GM19324 (cell line): Measurements from ENCODE around the gene TEX35.

Experiments used
- ATAC-seq: cut with Tn5 transposase; IDR thresholded peaks from one replicate; pipeline ENCODE4 v1.9.1; 2021; ENCODE audit warnings: mild to moderate bottlenecking, moderate library complexity; ENCODE audit not compliant: unreplicated experiment, low FRiP score

TEX35 gene

DNA sequence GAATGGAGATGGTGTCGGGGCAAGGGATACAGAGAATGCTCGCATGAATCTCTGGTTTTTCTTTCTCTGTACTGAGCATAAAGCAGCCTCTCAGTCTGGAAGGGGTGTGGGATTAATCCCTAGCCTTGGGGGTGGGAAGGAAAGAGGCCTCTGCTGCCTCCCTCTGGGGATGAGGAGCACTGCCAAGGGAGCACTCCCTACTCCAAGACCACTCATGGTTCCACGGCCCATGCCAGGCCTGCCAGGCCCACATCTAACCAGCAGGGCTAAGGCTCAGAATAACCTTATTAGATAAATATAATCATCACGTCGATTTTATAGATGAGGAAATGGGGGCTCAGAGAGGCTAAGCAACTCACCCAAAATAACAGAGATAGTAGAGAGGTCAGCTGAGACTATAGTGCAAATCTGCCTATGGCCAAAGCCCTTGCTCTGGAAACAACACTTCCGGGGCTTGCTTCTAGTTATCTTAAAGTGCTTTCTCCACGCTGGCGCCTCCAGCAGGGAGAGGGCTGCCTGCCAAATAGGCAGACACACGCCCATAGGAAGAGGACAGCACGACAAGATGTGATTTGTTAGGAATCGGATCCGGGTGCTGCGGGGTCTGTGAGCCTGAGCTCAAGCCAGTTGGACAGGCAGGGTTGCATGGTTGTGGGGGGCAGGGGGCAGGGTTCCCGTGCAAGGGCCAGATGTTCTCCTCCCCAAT lies 522 bp downstream of the TEX35 start:
- no peak for ATAC-seq

DNA sequence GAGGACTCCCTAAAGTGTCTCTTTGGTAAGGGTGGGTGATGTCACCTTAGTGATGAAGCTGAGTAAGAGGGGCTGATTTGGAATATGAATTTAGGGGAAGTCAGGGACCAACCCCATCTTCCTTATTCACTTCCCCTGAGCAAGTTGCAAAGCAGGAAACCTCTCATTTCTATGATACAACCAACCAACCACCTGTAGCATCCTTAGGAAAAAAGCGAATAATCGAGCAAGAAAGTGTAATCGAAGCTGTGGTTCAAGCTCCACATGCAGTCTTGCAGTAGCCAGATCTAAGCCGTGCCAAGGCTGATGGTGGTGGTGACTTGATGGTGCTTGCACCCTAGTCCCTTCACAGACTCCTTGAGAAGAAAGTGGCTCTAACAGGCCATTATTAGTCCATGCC lies 3.2 kb downstream of the TEX35 start:
- ATAC-seq, result no peak

DNA sequence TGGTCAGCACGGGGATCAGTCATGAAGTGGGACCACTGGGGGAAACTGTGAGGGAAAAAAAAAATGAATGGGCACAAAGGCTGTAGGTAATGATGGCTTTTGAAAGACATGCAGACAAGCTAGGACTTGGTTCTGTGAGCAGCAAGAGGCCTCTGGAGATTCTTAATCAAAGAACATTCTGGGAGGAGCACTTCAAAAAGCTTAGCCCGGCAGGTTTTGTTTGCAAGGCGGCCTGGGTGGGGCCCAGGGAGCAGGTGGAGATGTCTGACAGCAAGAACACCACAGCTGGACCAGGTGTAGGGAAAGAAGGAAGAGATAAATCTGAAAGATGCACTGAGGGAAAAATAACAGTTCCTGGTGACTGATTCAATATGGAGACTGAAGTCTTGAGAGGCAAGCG lies 6.0 kb downstream of the TEX35 start:
- ATAC-seq, result no peak

DNA sequence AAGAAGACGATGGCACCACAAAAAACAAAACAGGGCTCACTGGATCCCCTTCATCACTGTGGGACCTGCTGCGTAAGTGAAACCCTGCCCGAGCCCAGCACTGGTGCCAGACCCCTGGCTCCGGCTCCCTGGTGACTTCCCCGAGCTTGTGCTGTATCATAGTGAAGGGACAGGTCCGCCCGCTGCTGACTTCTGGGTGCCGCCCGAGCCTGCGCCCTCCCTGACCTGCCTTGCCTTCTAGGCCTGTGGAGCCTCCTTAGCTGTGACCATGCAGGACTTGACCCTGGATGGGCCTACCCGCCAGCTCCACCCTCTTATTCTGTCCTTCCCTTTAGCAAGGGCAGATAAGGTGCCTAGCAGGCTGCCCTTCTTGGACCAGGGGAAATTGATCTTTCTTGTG lies 7.9 kb downstream of the TEX35 start:
- ATAC-seq, result no peak

DNA sequence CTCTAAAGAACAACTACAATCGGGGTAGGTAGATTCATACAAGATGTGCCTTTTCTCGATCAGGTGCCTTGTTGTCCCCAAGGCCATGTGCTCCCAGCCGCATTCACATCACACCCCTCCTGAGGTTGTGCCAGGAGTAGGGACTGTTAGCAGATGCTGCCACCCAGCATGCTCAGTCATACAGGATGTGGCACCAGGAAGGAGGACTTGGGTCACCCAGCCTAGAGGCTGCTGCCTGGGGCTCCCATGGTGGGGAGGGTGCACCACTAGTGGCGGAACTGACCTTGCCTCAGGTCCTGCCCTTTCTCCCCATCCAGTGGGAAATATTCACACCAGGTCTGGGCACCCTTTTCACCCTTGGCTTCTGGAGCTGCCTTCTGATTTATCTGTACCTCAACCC lies 8.3 kb downstream of the TEX35 start:
- no peak for ATAC-seq

DNA sequence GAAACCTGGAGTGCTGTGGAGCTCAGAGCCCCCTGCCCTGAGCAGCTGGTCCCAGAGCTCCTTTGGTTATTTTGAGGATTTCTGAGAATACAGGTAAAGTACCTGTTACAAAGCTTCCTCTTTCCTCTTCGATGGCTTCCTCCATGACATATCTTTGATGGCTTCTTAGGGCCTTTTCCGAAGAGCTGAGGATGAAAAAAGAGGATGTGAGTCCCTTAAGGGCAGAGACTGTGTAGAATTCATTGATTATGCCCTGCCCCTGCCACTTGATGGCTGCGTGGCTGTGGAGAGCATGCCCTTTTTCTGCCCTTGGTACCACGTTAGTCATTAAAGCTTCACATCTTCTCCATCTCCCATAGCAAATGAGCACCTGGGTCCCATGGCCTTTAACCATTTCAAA lies 14.2 kb downstream of the TEX35 start:
- no peak for ATAC-seq

DNA sequence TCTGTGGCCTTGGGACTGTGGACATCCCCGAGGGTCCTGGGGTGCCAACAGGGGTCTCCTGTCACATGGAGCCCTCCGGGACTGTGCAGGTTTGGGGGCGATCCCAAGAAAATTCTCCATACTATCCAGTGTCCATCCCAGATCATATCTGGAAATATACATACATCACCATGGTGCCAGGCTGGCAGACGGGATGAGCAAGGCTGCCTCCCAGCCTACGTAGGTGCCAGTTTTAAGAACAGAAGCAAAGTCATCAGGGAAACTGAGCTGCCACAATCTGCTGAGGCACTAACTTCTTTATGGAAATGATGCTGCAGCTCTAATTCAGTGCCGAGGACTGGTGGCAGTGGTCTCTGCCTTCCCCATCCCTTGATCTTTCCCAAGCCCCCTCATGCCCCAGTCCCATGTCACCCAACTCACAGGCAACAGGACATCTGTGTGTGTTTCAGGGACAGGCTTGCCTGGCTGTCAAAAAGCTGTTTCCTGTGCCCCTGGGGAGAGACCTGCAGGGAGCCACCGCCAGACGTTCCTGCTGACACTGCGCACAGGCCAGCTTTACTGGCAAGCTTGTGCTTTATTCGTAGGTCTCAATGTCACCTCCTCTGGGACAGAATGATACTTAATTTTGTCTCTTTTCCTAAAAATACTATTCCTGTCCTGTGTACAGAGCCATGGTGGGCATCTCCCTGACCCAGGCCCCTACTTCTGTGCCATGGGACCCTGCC lies 15.5 kb downstream of the TEX35 start:
- no peak for ATAC-seq

DNA sequence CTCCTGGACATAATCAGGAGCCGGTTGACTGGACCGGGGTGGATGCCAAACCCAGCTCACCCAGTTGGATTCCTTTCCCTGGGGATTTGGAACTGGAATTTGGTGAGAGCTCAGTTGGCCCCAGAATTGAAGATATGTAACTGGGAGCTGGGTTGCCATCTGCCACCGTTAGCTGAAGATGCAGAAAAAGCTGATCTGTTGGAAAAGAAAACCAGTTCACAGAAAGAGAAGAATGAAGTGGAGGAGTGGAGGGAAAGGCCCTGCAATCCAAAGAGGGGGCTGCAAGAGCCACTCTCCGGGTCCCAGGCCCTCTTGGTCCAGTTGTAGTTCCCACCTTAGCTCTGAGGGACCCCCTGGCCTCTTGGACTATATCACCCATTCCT lies 16.0 kb downstream of the TEX35 start:
- no peak for ATAC-seq

DNA sequence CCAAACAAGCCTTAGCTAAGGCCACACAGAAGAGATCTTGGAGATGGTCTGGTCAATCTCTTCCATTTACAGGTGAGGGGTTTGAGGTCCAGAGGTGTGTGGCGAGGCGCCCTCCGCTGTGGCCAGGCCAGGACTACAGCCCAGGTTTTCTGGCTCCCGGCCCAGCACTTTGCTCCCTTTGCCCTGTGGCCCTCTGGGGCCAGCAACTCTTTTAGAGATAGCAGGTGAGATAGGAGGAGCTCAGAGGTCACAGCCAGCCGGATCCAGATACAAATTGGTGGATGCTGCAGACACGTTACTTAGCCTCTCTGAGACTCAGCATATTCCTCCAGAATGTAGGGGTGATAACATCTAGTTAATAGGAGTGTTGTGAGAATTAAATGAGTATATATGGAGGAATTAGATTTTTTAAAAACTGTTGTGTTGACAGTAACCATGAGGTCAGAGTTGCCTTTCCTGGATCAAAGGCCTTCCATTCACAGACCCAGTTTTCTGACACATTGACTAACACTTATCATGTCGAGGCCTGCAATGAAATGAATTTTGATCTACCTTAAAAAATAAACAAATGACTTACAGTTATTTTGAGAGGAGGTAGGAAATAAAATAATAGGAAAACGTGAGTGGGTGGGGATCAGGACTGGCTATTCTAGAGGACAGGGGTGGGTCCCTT lies 16.6 kb downstream of the TEX35 start:
- ATAC-seq, result no peak

DNA sequence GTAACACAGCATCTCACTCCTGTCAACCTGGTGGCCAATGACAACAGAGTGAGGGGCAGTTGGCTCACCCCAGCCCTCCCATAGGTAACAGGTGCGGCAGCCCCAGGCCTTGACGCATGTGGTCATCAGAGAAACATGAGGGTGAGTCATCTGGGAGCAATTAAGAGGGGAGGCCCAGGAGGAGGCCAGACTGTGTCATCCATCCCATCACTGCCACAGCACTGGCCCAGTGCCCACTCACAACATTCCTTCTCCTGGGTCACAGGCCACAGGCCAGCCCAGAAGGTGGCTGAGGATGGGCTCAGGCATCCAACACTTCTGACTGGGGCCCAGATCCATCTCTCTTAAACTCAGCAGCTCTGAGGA lies 17.1 kb downstream of the TEX35 start:
- no peak for ATAC-seq

DNA sequence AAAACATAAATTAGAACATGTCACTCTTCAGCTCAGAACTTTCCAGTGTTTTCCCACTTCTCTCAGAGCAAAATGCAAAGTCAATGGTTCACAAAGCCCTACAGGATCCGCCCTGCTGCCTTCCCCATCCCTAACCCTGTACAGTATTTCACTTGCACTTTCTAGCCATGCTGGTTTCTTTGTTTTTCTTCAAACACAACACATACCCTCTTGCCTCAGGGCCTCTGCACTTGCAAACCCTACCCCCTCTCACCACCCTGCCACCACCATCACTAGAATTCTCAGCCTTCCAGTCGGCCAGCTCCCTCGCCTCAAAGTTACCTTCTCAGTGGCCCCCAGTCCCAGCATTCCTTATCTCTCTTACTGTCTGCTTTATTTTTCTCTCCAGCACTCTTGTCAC lies 17.6 kb downstream of the TEX35 start:
- no peak for ATAC-seq

DNA sequence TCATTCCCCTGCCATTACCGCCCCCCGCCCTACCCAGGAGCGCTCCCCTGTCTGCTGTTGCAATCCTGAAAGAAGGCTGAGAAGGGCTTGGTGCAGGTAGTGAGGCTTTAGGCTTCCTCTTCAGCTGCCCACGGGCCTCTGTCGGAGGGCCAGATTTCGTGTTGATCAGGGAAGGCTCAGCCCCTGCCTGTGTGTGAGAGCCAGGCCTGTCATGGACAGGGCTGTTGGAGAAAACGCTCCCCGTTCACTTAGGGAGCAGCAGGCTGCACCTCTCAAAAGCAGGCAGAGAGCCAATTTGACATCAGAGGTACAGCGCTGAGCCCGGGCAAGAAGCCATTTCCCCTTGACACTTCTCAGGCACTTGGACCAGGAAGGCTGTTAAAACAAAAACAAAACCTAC lies 19.0 kb downstream of the TEX35 start:
- no peak for ATAC-seq

DNA sequence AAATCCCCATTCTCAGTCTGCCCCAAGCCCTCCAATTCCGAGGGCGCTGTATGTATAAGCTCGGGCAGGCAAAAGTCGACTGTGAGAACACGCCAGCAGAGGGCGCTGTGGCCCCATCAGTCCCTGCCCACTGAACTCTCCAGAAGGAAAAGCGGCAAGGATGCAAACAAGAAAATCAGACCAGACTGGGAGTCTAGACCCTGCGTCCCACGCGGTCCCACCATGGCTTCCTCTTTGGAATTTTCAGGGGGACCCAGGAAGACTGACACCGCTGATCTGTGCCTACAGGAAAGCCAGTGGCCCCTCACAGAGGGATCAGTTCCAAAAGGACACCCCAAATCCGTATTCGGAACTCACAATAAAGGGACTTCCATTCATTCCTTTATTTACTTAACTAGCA lies 19.5 kb downstream of the TEX35 start:
- ATAC-seq, result peak; percentile 67

DNA sequence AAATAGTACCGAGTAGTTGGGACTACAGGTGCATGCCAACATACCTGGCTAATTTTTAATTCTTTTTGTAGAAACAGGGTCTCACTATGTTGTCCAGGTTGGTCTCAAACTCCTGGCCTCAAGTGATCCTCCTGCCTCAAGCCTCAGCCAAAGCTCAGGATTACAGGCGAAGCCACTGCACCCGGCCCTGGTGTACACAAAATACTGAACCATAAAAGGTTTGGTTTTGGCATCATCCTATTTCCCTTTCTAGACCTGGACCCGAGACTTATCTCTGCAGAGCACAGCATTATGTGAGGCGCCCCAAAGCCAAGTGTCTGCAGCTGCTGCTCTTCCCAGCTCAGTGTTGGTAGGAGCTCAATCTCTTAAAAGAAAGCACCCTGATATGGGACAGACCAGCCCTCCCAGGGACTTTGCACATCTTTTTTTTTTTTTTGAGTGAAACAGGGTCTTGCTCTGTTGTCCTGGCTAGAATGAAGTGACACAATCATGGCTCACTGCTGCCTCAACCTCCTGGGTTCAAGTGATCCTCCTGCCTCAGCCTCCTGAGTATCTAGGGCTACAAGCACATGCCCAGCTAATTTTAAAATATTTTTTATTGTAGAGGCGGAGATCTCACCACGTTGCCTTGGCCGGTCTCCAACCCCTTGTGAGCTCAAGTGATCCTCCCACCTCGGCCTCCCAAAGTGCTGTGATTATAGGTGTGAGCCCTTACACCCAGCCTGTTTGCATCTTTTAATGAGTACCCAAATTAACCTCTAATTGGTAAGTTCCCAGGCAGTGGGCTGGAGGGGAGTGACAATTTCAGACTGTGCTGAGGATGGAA lies 20.4 kb downstream of the TEX35 start:
- no peak for ATAC-seq

DNA sequence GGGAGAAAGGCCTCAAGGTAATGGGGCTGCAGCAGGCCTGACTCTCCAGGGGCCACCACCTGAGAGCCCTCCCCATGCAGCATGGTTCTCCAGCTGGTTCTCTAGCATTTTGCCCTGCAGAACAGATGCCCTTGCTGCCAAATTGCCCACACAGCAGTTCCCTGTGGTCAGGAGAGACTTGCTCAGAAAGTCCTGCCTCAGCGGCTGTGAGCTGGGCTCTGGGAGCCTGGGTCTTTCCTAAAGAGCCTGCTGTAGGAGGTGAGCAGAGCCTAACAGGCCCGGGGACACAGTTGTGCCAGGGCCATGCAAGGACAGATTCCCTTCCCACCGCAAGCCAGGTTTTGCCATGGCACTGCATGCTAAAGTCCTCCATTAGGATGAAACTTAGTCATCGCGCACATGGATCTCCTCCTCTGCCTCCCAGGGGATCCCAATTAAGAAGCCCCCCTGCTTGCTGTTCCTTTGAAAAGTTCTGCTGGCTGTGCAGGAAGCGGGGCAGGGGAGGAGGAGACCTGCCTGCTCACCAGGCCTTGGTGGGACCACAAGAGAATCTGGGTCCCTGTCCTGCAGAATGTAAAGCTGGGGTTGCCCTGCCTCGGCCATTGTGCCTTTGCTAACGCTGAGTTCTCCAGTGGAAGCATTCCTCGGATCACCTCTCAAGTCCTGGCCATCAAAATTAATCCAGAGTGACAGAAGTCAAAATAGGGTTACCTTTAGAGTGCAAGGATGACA lies 21.4 kb downstream of the TEX35 start:
- ATAC-seq, result no peak

DNA sequence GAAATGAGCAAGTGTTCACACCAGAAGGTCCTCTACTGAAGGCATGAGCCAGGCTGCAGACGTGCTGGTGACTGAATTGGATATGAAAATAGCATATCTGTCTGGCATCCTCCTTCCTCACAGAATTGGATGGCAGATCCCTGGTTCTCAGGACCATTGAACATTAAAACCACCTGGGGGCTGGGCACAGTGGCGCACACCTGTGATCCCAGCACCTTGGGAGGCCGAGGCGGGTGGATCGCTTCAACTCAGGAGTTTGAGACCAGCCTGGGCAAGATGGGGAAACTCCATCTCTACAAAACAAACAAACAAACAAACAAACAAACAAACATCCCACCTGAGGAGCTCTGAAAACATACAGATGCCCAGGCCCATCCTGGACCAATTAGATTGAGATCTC lies 23.4 kb downstream of the TEX35 start:
- no peak for ATAC-seq

DNA sequence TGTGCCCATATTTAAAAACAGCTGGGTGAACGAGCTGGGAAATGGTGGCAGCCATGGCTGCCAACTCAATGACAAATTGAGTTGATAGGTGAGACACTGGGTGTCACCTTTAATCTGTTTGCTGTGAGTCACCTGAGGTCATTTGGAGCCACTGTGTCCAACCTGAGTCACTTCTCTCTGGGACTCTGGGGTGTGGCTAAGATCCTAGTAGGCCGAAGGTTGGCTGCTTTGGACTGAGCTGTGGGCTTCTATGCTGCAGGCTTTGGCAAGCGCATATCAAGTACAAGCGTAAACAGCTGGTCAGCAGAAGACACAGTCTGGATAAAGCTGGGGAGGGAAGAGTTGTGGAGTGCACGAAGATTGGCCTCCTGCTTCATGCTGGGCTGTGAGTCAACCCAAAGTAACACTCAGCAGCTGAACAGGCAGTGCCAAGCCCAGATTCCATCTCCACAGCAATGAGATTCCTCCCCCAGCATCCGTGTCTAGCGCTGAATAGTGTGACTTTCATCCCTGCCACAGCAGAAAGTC lies 24.0 kb downstream of the TEX35 start:
- no peak for ATAC-seq

DNA sequence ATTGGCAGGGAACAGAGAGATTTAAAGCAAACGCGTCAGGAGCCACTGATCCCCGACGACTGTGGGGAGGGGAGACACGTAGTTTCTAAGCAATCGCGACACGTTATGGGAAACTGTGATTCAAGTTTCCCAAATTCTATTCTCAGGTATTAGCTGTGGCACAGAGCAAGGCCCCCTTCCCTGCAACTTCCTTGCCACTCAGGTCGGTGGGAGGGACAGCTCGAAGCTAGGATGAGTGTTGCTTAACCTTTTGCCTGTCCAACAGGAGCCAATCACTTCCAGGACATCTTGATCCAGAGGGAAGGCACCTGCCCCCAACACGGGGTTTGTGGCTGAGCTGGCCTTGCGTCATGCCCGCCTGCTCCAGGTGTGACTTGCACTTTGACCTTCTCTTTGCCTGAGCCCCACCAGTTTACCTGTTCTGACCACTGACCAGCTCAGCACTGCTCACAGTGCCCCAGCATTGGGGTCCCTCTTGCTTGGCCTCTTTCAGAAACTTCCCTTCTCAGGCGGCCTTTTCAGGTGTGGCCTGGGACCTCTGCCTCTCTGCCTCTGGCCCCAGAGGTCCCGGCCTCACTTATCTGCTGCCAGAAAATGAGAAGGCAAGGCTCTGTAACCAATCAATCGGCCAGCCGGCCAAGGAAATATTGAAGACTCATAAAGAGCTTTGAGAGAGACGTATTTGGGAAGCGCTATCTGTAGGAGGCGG lies 24.6 kb downstream of the TEX35 start:
- no peak for ATAC-seq

DNA sequence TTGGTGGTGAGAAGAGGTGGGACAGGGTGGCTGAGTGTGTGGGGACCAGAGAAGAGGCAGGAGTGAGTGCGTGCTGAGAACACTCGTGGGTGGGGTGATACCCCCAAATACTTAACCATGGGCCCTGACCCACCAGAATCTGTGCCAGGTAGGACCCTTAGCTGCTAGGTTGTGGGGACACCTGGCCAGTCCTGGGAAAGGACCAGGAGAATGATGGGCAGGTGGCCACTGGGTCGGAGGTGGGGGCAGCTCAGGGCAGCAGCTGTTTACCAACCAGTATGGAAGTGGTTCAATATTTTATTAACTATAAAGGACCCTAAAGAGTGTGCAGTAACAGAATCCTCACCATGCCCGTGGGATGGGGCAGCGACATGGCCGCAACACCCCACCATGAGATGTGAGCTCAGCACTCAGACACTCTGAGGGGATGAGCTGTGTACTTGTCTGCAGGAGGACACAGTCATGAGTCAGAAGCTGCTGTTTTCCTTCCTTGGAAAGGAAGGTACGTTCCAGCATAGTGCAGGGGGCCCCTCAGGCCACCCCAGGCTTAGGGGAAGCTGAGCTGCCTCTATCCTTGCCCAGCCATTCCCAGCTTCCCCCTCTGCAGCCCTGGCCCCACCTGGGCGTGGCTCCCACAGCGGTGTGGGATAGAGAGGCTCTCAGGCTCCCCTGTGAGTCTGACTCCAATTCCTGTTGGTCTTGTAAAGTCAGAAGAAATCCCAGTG lies 25.4 kb downstream of the TEX35 start:
- no peak for ATAC-seq
